GM23248 (cell line): Measurements from ENCODE around the gene DSE.

Source experiments
- EZH2 ChIP-seq: fragments of 200-600 bp; sonication (generic); IDR thresholded peaks from 2 replicates; pipeline ENCODE4 v1.6.1; 2018; ENCODE audit warnings: antibody characterized with exemption, mild to moderate bottlenecking; ENCODE audit not compliant: insufficient read depth, poor library complexity, severe bottlenecking
- EZH2phosphoT487 ChIP-seq: fragments of 200-600 bp; sonication (generic); IDR thresholded peaks from 2 replicates; pipeline ENCODE4 v1.6.1; 2018; ENCODE audit warnings: antibody characterized with exemption, moderate library complexity, mild to moderate bottlenecking, low read depth; ENCODE audit not compliant: insufficient read depth

GRCh38 chr6:116429111-116429510 is 58.4 kb downstream of the DSE start:
- no peak for TF ChIP-seq EZH2phosphoT487
- no peak for TF ChIP-seq EZH2
